ENCODE data around the gene ARHGEF37.
"Not testable (repeated sequence)": the region's sequence is repeated elsewhere in the genome, so short reads cannot be mapped to it uniquely, and the experiment has no call there.

ARHGEF37 gene

GRCh38 chr5:149564542-149565140 lies 16.7 kb upstream of the ARHGEF37 start:
- not testable (repeated sequence) for DNase-seq (ENCODE audit: low read depth)

GRCh38 chr5:149567226-149567625 lies 14.1 kb upstream of the ARHGEF37 start:
- no peak for DNase-seq (ENCODE audit: low read depth)

- no peak for DNase-seq (ENCODE audit: low read depth)
Observed at GRCh38 chr5:149572170-149572569, 9.1 kb upstream of the ARHGEF37 start.

GRCh38 chr5:149572576-149573231 lies 8.6 kb upstream of the ARHGEF37 start:
- no peak for DNase-seq (ENCODE audit: low read depth)

GRCh38 chr5:149575131-149575530 lies 6.2 kb upstream of the ARHGEF37 start:
- no peak for DNase-seq (ENCODE audit: low read depth)

- DNase-seq (ENCODE audit: low read depth) = no peak
Observed at GRCh38 chr5:149576021-149576420, 5.3 kb upstream of the ARHGEF37 start.

- no peak for DNase-seq (ENCODE audit: low read depth)
Observed at GRCh38 chr5:149578896-149579295, 2.4 kb upstream of the ARHGEF37 start.

- no peak for DNase-seq (ENCODE audit: low read depth)
Observed at GRCh38 chr5:149580808-149581191, 498 bp upstream of the ARHGEF37 start.

- no peak for DNase-seq (ENCODE audit: low read depth)
Observed at GRCh38 chr5:149581931-149582768, 852 bp downstream of the ARHGEF37 start.

GRCh38 chr5:149583394-149583793 lies 2.1 kb downstream of the ARHGEF37 start:
- no peak for DNase-seq (ENCODE audit: low read depth)

- no peak for DNase-seq (ENCODE audit: low read depth)
Observed at GRCh38 chr5:149584121-149584520, 2.8 kb downstream of the ARHGEF37 start.

- DNase-seq (ENCODE audit: low read depth) = no peak
Observed at GRCh38 chr5:149585910-149586309, 4.6 kb downstream of the ARHGEF37 start.

- no peak for DNase-seq (ENCODE audit: low read depth)
Observed at GRCh38 chr5:149586708-149587318, 5.5 kb downstream of the ARHGEF37 start.

GRCh38 chr5:149588936-149589335 lies 7.6 kb downstream of the ARHGEF37 start:
- no peak for DNase-seq (ENCODE audit: low read depth)

- no peak for DNase-seq (ENCODE audit: low read depth)
Observed at GRCh38 chr5:149593370-149593769, 12.1 kb downstream of the ARHGEF37 start.

GRCh38 chr5:149594206-149594895 lies 13.1 kb downstream of the ARHGEF37 start:
- no peak for DNase-seq (ENCODE audit: low read depth)

GRCh38 chr5:149595105-149595504 lies 13.8 kb downstream of the ARHGEF37 start:
- DNase-seq (ENCODE audit: low read depth) = not testable (repeated sequence)

GRCh38 chr5:149596712-149597111 lies 15.4 kb downstream of the ARHGEF37 start:
- no peak for DNase-seq (ENCODE audit: low read depth)

GRCh38 chr5:149597618-149598017 lies 16.3 kb downstream of the ARHGEF37 start:
- no peak for DNase-seq (ENCODE audit: low read depth)

- DNase-seq (ENCODE audit: low read depth) = not testable (repeated sequence)
Observed at GRCh38 chr5:149598234-149598633, 16.9 kb downstream of the ARHGEF37 start.

- DNase-seq (ENCODE audit: low read depth) = no peak
Observed at GRCh38 chr5:149598966-149599365, 17.7 kb downstream of the ARHGEF37 start.

- no peak for DNase-seq (ENCODE audit: low read depth)
Observed at GRCh38 chr5:149599375-149599774, 18.1 kb downstream of the ARHGEF37 start.
